Measurements from ENCODE around the gene NES.

NES gene

GRCh38 chr1:156618853-156619581 is 58.2 kb downstream of the NES start, which contains the start of gene HAPLN2:
TSS of gene HAPLN2 (plus strand) at chr1:156619415. CDS start at chr1:156623491, 4,076 bp downstream.
- DNase-seq = no peak
